B cell (primary cell): Measurements from ENCODE around the gene PALLD.

ENCODE experiments used
- EZH2 ChIP-seq: IDR thresholded peaks from 2 replicates; pipeline ENCODE4 v1.6.1; 2012; ENCODE audit warnings: borderline replicate concordance, low read depth, mild to moderate bottlenecking, moderate library complexity, low read length; ENCODE audit not compliant: insufficient read depth, poor library complexity, severe bottlenecking
- TF ChIP-seq, protein P1 (sequence below): fragments of 200-600 bp; IDR thresholded peaks from one replicate; pipeline ENCODE4 v1.8.0; 2022; ENCODE audit warnings: antibody characterized with exemption, mild to moderate bottlenecking

DNA sequence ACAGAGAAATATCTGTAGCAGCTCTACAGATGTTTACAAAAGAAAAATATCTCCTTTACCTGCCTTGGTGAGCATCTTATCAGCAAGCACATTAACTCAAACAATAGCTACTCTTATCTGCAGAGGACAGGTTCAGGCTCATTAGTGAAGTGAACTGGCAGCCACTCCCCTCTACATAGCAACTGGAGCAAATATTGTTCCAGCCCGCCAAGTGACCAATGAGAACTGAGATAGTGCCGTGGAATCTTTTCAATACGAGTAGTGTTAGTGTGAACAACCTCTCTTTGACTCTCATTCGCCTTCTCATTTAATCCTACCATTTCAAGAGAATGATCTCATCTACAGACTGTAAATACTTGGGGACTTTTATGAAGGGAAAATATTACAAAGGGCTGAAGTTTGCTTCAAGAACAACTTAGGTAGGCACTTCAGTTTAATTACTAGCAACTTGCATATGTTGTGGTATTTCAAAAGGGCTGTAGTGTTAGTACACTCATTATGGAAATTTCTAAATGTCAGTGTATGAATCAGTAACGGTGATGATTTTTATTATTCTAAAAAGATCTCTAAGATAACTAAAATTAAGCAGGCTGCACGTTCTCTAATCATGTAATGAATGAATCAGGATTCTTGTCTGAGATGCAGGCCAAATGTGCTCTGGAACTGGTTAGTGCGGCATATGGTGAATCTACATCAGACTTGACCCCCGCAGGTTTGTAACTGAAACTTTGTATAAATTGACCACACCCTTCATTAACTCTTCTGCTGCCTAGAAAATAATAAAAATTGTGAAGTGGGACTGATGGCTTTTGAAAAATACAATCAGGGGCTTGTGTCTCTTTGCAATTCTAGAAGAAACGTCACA lies 72.4 kb downstream of the PALLD start:
- TF ChIP-seq, protein P1, sequence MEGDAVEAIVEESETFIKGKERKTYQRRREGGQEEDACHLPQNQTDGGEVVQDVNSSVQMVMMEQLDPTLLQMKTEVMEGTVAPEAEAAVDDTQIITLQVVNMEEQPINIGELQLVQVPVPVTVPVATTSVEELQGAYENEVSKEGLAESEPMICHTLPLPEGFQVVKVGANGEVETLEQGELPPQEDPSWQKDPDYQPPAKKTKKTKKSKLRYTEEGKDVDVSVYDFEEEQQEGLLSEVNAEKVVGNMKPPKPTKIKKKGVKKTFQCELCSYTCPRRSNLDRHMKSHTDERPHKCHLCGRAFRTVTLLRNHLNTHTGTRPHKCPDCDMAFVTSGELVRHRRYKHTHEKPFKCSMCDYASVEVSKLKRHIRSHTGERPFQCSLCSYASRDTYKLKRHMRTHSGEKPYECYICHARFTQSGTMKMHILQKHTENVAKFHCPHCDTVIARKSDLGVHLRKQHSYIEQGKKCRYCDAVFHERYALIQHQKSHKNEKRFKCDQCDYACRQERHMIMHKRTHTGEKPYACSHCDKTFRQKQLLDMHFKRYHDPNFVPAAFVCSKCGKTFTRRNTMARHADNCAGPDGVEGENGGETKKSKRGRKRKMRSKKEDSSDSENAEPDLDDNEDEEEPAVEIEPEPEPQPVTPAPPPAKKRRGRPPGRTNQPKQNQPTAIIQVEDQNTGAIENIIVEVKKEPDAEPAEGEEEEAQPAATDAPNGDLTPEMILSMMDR, result no peak
- TF ChIP-seq EZH2, result no peak
